Measurements from ENCODE around the gene CD164.

CD164 gene

DNA sequence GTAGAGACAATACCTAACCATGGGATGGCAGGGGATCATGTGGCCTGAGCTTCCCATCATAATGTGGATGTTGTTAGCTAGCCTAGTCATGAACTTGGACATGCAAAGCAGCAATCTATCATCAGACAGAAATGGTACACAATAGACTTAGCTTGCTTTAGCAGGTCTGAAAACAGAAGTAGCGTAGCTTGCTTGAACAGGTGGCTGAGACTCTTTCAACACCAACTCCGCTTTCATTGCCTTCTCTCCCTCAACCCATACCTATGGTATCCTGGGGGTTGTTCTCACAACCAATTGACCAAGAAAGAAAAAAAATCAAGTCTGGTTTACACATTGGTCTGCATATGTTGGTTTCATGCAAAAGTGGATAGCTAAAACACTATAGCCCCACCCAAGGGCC lies 23.0 kb downstream of the CD164 start:
- H3F3A ChIP-seq (ENCODE audit: insufficient read depth, low read length) = no peaks in the 10 kb centered on the region
- H3K79me2 ChIP-seq (ENCODE audit: low read length) = peaks cover 3% of the 10 kb centered on the region; the same call in 1 of the 2 replicates
- no peaks in the 10 kb centered on the region for H3K9me3 ChIP-seq (replicated peaks; ENCODE audit: insufficient read depth, low read length)
- no peak overlapping the region for H3K4me2 ChIP-seq (ENCODE audit: low read depth, low read length)
- H2AFZ ChIP-seq (ENCODE audit: low read length) = no peak overlapping the region
- no peak for TF ChIP-seq EZH2 (optimal IDR thresholded peaks at IDR 0.05; ENCODE audit: low read depth, low read length)
- TF ChIP-seq, protein P1, sequence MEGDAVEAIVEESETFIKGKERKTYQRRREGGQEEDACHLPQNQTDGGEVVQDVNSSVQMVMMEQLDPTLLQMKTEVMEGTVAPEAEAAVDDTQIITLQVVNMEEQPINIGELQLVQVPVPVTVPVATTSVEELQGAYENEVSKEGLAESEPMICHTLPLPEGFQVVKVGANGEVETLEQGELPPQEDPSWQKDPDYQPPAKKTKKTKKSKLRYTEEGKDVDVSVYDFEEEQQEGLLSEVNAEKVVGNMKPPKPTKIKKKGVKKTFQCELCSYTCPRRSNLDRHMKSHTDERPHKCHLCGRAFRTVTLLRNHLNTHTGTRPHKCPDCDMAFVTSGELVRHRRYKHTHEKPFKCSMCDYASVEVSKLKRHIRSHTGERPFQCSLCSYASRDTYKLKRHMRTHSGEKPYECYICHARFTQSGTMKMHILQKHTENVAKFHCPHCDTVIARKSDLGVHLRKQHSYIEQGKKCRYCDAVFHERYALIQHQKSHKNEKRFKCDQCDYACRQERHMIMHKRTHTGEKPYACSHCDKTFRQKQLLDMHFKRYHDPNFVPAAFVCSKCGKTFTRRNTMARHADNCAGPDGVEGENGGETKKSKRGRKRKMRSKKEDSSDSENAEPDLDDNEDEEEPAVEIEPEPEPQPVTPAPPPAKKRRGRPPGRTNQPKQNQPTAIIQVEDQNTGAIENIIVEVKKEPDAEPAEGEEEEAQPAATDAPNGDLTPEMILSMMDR (IDR thresholded peaks at IDR 0.05; ENCODE audit: low read length) = no peak
- no peak for TF ChIP-seq EZH2phosphoT487 (IDR thresholded peaks at IDR 0.05; ENCODE audit: low read length)
- H3K4me1 ChIP-seq (ENCODE audit: low read length) = no peaks in the 10 kb centered on the region
- H3K36me3 ChIP-seq (replicated peaks; ENCODE audit: insufficient read depth, low read length) = peaks cover 12% of the 10 kb centered on the region
- no peaks in the 10 kb centered on the region for H3K9me2 ChIP-seq (replicated peaks; ENCODE audit: insufficient read depth, low read length)
- no peak overlapping the region for H3K4me3 ChIP-seq (ENCODE audit: low read length)
- H3K9ac ChIP-seq (ENCODE audit: low read length) = no peak overlapping the region
- H3K27me3 ChIP-seq (replicated peaks; ENCODE audit: insufficient read depth, low read length) = no peaks in the 10 kb centered on the region
- no peaks in the 10 kb centered on the region for H4K20me1 ChIP-seq (ENCODE audit: insufficient read depth, low read length)
- H3K27ac ChIP-seq (ENCODE audit: low read length) = no peak overlapping the region
- no peak for DNase-seq

DNA sequence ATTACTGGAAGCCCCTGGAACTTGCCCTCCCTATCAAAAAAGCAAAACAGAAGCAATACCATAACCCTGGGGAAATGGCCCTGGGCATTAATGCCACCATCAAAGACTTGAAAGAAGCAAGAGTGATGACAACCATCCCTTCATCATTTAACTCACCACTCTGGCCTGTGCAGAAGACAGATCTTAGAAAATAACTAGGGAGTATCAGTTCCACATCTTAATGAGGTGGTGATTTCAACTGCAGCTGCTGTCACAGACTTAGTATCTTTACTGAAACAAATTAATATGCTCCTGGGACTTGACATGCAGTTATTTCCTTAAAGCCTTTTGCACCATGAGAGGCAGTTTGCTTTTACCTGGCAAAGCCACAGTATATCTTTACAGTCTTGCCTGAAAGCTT lies 24.1 kb downstream of the CD164 start:
- H3K9me2 ChIP-seq (replicated peaks; ENCODE audit: insufficient read depth, low read length) = no peaks in the 10 kb centered on the region
- TF ChIP-seq, protein P1 (IDR thresholded peaks at IDR 0.05; ENCODE audit: low read length) = no peak
- TF ChIP-seq EZH2 (optimal IDR thresholded peaks at IDR 0.05; ENCODE audit: low read depth, low read length) = no peak
- no peaks in the 10 kb centered on the region for H3K9me3 ChIP-seq (replicated peaks; ENCODE audit: insufficient read depth, low read length)
- H3K4me1 ChIP-seq (ENCODE audit: low read length) = no peaks in the 10 kb centered on the region
- DNase-seq = no peak
- no peaks in the 10 kb centered on the region for H3K79me2 ChIP-seq (ENCODE audit: low read length)
- H4K20me1 ChIP-seq (ENCODE audit: insufficient read depth, low read length) = no peaks in the 10 kb centered on the region
- no peak overlapping the region for H2AFZ ChIP-seq (ENCODE audit: low read length)
- H3K4me2 ChIP-seq (ENCODE audit: low read depth, low read length) = no peak overlapping the region
- no peaks in the 10 kb centered on the region for H3F3A ChIP-seq (ENCODE audit: insufficient read depth, low read length)
- H3K9ac ChIP-seq (ENCODE audit: low read length) = no peak overlapping the region
- no peaks in the 10 kb centered on the region for H3K27me3 ChIP-seq (replicated peaks; ENCODE audit: insufficient read depth, low read length)
- peaks cover 12% of the 10 kb centered on the region for H3K36me3 ChIP-seq (replicated peaks; ENCODE audit: insufficient read depth, low read length)
- no peak overlapping the region for H3K4me3 ChIP-seq (ENCODE audit: low read length)
- H3K27ac ChIP-seq (ENCODE audit: low read length) = no peak overlapping the region

DNA sequence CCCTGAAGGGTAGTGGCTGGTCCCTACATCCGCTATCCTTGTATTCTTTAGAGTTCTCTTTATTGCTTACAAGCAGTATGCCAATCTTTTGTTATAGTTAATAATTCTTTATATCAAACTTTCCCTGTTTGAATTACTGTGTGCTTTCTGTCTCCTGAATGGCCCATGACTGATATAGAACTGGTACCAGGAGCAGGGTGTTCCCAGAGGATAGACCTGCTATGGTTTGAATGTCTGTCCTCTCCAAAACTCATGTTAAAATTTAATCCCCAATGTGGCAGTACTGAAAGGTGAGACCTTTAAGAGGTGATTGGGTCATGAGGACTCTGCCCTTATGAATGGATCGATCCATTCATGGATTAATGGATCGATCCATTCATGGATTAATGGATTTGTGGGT lies 26.0 kb downstream of the CD164 start:
- Histone ChIP-seq H3K9me3 (replicated peaks; ENCODE audit: insufficient read depth, low read length) (no peaks in the 10 kb centered on the region), H2AFZ (ENCODE audit: low read length) (no peak overlapping the region), H3K36me3 (replicated peaks; ENCODE audit: insufficient read depth, low read length) (peaks cover 4% of the 10 kb centered on the region; the same call in 1 of the 2 replicates), H3K79me2 (ENCODE audit: low read length) (no peaks in the 10 kb centered on the region), H3K27me3 (replicated peaks; ENCODE audit: insufficient read depth, low read length) (no peaks in the 10 kb centered on the region), H3K27ac (ENCODE audit: low read length) (no peak overlapping the region), H3F3A (ENCODE audit: insufficient read depth, low read length) (no peaks in the 10 kb centered on the region), H3K4me2 (ENCODE audit: low read depth, low read length) (no peak overlapping the region), H4K20me1 (ENCODE audit: insufficient read depth, low read length) (no peaks in the 10 kb centered on the region), H3K9ac (ENCODE audit: low read length) (no peak overlapping the region), H3K4me1 (ENCODE audit: low read length) (no peaks in the 10 kb centered on the region), H3K4me3 (ENCODE audit: low read length) (no peak overlapping the region), H3K9me2 (replicated peaks; ENCODE audit: insufficient read depth, low read length) (no peaks in the 10 kb centered on the region)
- no peak for TF ChIP-seq EZH2 (optimal IDR thresholded peaks at IDR 0.05; ENCODE audit: low read depth, low read length)
- TF ChIP-seq, protein P1 (IDR thresholded peaks at IDR 0.05; ENCODE audit: low read length) = no peak
- TF ChIP-seq EZH2phosphoT487 (IDR thresholded peaks at IDR 0.05; ENCODE audit: low read length) = no peak
- DNase-seq = no peak
